ENCODE data around the gene ZNF580.

ZNF580 gene

DNA sequence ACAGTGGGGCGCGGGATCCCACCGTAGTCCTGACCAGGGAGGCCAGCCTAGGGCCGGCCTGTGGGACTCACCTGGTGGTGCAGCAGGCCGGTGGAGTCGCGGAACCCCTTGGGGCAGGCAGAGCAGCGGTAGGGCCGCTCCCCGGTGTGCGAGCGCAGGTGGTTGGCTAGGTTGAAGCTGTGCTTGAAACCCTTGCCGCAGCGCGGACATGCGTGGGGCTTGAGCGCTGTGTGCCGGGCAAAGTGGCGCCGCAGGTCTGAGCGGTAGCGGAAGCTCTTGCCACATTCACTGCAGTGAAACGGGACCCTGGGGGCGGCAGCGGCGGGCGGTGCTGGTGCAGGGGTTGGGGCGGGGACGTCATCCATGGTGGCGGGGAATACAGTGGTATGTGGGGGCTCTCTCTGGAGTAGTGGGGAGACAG lies 43.3 kb upstream of the ZNF580 start (continued):
- no peak for TF ChIP-seq PATZ1 (CRISPR knock-in tag; IDR thresholded peaks at IDR 0.05; ENCODE audit: borderline replicate concordance)
- no peak for TF ChIP-seq ZFP30 (CRISPR knock-in tag; IDR thresholded peaks at IDR 0.05)
- TF ChIP-seq, protein P1, sequence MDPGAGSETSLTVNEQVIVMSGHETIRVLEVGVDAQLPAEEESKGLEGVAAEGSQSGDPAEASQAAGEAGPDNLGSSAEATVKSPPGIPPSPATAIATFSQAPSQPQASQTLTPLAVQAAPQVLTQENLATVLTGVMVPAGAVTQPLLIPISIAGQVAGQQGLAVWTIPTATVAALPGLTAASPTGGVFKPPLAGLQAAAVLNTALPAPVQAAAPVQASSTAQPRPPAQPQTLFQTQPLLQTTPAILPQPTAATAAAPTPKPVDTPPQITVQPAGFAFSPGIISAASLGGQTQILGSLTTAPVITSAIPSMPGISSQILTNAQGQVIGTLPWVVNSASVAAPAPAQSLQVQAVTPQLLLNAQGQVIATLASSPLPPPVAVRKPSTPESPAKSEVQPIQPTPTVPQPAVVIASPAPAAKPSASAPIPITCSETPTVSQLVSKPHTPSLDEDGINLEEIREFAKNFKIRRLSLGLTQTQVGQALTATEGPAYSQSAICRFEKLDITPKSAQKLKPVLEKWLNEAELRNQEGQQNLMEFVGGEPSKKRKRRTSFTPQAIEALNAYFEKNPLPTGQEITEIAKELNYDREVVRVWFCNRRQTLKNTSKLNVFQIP (CRISPR knock-in tag; IDR thresholded peaks at IDR 0.05; ENCODE audit: borderline replicate concordance, low read depth): no peak
- no peak for TF ChIP-seq ESRRG (CRISPR knock-in tag; IDR thresholded peaks at IDR 0.05)
- TF ChIP-seq ZFP3 (CRISPR knock-in tag; IDR thresholded peaks at IDR 0.05): no peak

- no peak for ATAC-seq
- TF ChIP-seq PATZ1 (CRISPR knock-in tag; IDR thresholded peaks at IDR 0.05; ENCODE audit: borderline replicate concordance) (no peak), ZFP30 (CRISPR knock-in tag; IDR thresholded peaks at IDR 0.05) (no peak), ZNF70 (CRISPR knock-in tag; IDR thresholded peaks at IDR 0.05) (no peak), BACH2 (CRISPR knock-in tag; IDR thresholded peaks at IDR 0.05; ENCODE audit: borderline replicate concordance) (no peak), RARB (CRISPR knock-in tag; IDR thresholded peaks at IDR 0.05) (no peak), ZNF8 (CRISPR knock-in tag; IDR thresholded peaks at IDR 0.05) (no peak), TOX (CRISPR knock-in tag; IDR thresholded peaks at IDR 0.05; ENCODE audit: borderline replicate concordance) (no peak), SNAI2 (CRISPR knock-in tag; IDR thresholded peaks at IDR 0.05) (no peak)
- TF ChIP-seq, protein P1 (CRISPR knock-in tag; IDR thresholded peaks at IDR 0.05; ENCODE audit: borderline replicate concordance, low read depth): no peak
Observed at GRCh38 chr19:55598034-55598433, 42.8 kb upstream of the ZNF580 start.

DNA sequence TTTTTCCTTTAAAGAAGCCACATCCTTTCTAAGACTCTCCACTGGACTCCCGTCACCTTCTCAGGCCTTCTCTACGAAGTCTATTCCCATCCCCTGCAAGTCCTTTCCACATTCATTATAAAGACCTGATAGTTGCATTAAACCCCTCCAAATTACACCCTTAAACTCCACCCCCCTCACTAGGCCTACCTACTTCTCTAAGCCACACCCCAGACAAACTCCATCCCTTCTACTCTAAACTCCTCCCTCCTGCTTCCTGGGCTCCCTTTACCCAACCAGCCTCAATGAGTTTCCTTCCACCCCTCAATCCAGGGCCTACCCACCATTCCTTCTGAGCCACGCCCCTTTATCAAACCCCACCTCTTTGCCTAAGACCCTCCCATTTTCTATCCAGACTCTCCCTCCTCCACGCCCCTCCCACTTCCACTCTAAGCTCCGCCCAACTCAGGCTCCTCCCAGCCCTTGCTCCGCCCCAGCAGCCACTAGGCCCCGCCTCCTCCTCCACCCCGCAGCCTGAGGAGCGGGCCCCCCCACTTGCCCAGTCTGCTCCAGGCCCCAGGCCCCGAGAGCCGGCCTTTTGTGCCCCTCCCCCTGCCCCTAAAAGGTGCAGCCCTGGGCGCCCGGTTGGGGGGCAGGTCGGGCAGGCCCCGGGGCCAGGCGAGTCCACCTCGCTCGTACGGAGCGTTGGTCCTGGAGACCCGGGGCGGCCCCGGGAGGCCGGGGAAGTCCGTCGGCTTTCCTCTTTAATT lies 41.9 kb upstream of the ZNF580 start:
- ATAC-seq: peak; percentile 75

More for the DNA sequence above, 41.9 kb upstream of the ZNF580 start:
- TF ChIP-seq ISL1 (CRISPR knock-in tag; IDR thresholded peaks at IDR 0.05) (no peak), ZFP3 (CRISPR knock-in tag; IDR thresholded peaks at IDR 0.05) (no peak), PATZ1 (CRISPR knock-in tag; IDR thresholded peaks at IDR 0.05; ENCODE audit: borderline replicate concordance) (peak; percentile 94)
- TF ChIP-seq, protein P1 (CRISPR knock-in tag; IDR thresholded peaks at IDR 0.05; ENCODE audit: borderline replicate concordance, low read depth): peak; percentile 89; the same call in 1 of the 2 replicates
